HCT116 (cell line): ENCODE results near the gene EEIG1. TPM values are rescaled to one million over a fixed set of nuclear protein-coding genes. Genes with fewer than 3 reads are reported as not detected.

ENCODE experiments used
- ATAC-seq: fragments of 200-7000 bp; cut with Tn5 transposase; 2 replicates; pipeline ENCODE4 v1.9.1; 2020; ENCODE audit warnings: mild to moderate bottlenecking, moderate library complexity
- BruUV-seq: library from RNA; stranded (reverse); fragments of 400-500 nt; replicated peaks from 2 replicates; lab custom pipeline; 2021; lab: Mats Ljungman, UMichigan
- CTCF ChIA-PET: fragments of 300-600 bp; sonication (Branson Sonifier 250); formaldehyde crosslinking; loops from one replicate; lab custom pipeline; 2021; ENCODE audit warnings: antibody characterized with exemption; lab: Charles Lee
- POLR2A ChIA-PET: fragments of 300-600, 350-600 bp; sonication (Branson Sonifier 250); formaldehyde crosslinking; loops from one replicate; lab custom pipeline; 2021; ENCODE audit warnings: antibody characterized with exemption; lab: Charles Lee
- RAD21 ChIA-PET, 2 experiments: fragments of 300-600 bp; sonication (Branson Sonifier 250); formaldehyde crosslinking; loops; one replicate each; lab custom pipeline; 2023; ENCODE audit warnings: low total read pairs in 2 of 2; ENCODE audit not compliant: uncharacterized antibody in 2 of 2, unreplicated experiment in 2 of 2, low non-redundant PET in 1 of 2; lab: Charles Lee
- DNase-seq: peaks from one replicate; pipeline ENCODE4 v3.0.0-alpha.2; 2010; ENCODE audit warnings: low read depth, low spot score
- H2AFZ ChIP-seq: fragments of 200-600 bp; shearing (Covaris generic), sonication (generic); 2 replicates; pipeline ENCODE4 v1.6.1; 2017; ENCODE audit warnings: low read depth, mixed run types, mixed read lengths, antibody characterized with exemption, low read length; ENCODE audit not compliant: poor library complexity, severe bottlenecking
- H3K27ac ChIP-seq: 2 replicates; pipeline ENCODE4 v1.5.1; 2012; ENCODE audit warnings: low read depth, low read length
- H3K27me3 ChIP-seq: fragments of 200-600 bp; sonication (generic); 2 replicates; pipeline ENCODE4 v1.6.1; 2016; ENCODE audit warnings: mixed run types, low read length, mixed read lengths; ENCODE audit not compliant: insufficient read depth
- H3K36me3 ChIP-seq, 2 experiments: fragments of 200-500 bp in 1 of 2; fragments of 200-600 bp in 1 of 2; sonication (Bioruptor generic) in 1 of 2; sonication (generic) in 1 of 2; 2 replicates each; pipeline versions ENCODE4 v1.5.1 to v1.6.1; 2014 to 2016; ENCODE audit warnings: low read length in 2 of 2, inconsistent platforms in 1 of 2, mixed read lengths in 1 of 2, mixed run types in 1 of 2; ENCODE audit not compliant: insufficient read depth in 2 of 2, control insufficient read depth in 1 of 2
- H3K4me1 ChIP-seq, 2 experiments: fragments of 200-600 bp in 1 of 2; sonication (generic) in 1 of 2; 2 replicates each; pipeline versions ENCODE4 v1.5.1 to v1.6.1; 2012 to 2017; ENCODE audit warnings: low read length in 2 of 2, inconsistent platforms in 1 of 2, mild to moderate bottlenecking in 1 of 2, mixed read lengths in 1 of 2, mixed run types in 1 of 2, moderate library complexity in 1 of 2; ENCODE audit not compliant: insufficient read depth in 2 of 2, control insufficient read depth in 1 of 2
- H3K4me2 ChIP-seq: fragments of 200-600 bp; sonication (generic); 2 replicates; pipeline ENCODE4 v1.6.1; 2017; ENCODE audit warnings: mixed run types, low read length, mixed read lengths
- H3K4me3 ChIP-seq, 2 experiments: fragments of 200-600 bp in 1 of 2; sonication (generic) in 1 of 2; replicated peaks in 1 of 2; 2 replicates each; pipeline ENCODE4 v1.5.1; 2011 to 2016; ENCODE audit warnings: low read length in 2 of 2, control low read depth in 1 of 2, low read depth in 1 of 2, mild to moderate bottlenecking in 1 of 2, mixed read lengths in 1 of 2, mixed run types in 1 of 2
- H3K79me2 ChIP-seq: fragments of 200-600 bp; sonication (generic); 2 replicates; pipeline ENCODE4 v1.6.1; 2017; ENCODE audit warnings: mild to moderate bottlenecking, mixed run types, low read length, moderate library complexity, mixed read lengths; ENCODE audit not compliant: insufficient read depth
- H3K9ac ChIP-seq: fragments of 200-600 bp; sonication (generic); 2 replicates; pipeline ENCODE4 v1.6.1; 2016; ENCODE audit warnings: low read length, mixed read lengths
- H3K9me2 ChIP-seq: fragments of 200-600 bp; sonication (generic), shearing (Covaris generic); 2 replicates; pipeline ENCODE4 v1.6.1; 2017; ENCODE audit warnings: mixed run types, mild to moderate bottlenecking, moderate library complexity; ENCODE audit not compliant: insufficient read depth
- H3K9me3 ChIP-seq, 2 experiments: fragments of 200-500 bp in 1 of 2; fragments of 200-600 bp in 1 of 2; sonication (Bioruptor generic) in 1 of 2; sonication (generic) in 1 of 2; 2 replicates each; pipeline ENCODE4 v1.6.1; 2014 to 2017; ENCODE audit warnings: low read length in 2 of 2, mixed read lengths in 2 of 2, inconsistent platforms in 1 of 2, low read depth in 1 of 2, mild to moderate bottlenecking in 1 of 2, mixed run types in 1 of 2, moderate library complexity in 1 of 2; ENCODE audit not compliant: control insufficient read depth in 1 of 2, insufficient read depth in 1 of 2
- H4K20me1 ChIP-seq: fragments of 200-600 bp; sonication (generic), shearing (Covaris generic); 2 replicates; pipeline ENCODE4 v1.6.1; 2017; ENCODE audit warnings: mixed run types, mild to moderate bottlenecking, moderate library complexity; ENCODE audit not compliant: insufficient read depth
- ATF3 ChIP-seq: IDR thresholded peaks from 2 replicates; pipeline ENCODE4 v1.6.1; 2012
- EGR1 ChIP-seq: IDR thresholded peaks from 2 replicates; pipeline ENCODE4 v1.6.1; 2012; ENCODE audit warnings: low read depth
- EZH2phosphoT487 ChIP-seq: fragments of 200-600 bp; IDR thresholded peaks from 2 replicates; pipeline ENCODE4 v1.6.1; 2018; ENCODE audit warnings: antibody characterized with exemption, borderline replicate concordance
- FOSL1 ChIP-seq: IDR thresholded peaks from 2 replicates; pipeline ENCODE4 v1.6.1; 2012; ENCODE audit warnings: low read depth
- MAX ChIP-seq: IDR thresholded peaks from 2 replicates; pipeline ENCODE4 v1.6.1; 2012
- POLR2A ChIP-seq: IDR thresholded peaks from 2 replicates; pipeline ENCODE4 v1.7.0; 2011; ENCODE audit warnings: borderline replicate concordance; ENCODE audit not compliant: insufficient read depth, insufficient read length; ENCODE audit errors: extremely low read depth
- POLR2AphosphoS5 ChIP-seq: IDR thresholded peaks from 2 replicates; pipeline ENCODE4 v1.6.1; 2011; ENCODE audit warnings: mild to moderate bottlenecking, low read depth, low read length, moderate library complexity
- SIN3A ChIP-seq: IDR thresholded peaks from 2 replicates; pipeline ENCODE4 v1.6.1; 2012; ENCODE audit warnings: low read depth
- SRF ChIP-seq: IDR thresholded peaks from 2 replicates; pipeline ENCODE4 v1.6.1; 2012; ENCODE audit warnings: low read depth
- ZBTB33 ChIP-seq: IDR thresholded peaks from 2 replicates; pipeline ENCODE4 v1.6.1; 2011; ENCODE audit warnings: mild to moderate bottlenecking, low read length, moderate library complexity; ENCODE audit not compliant: insufficient replicate concordance; ENCODE audit errors: extremely low read depth
- intact Hi-C: fragments of 100-400 bp; cut with micrococcal nuclease; formaldehyde crosslinking; loops from 2 replicates; pipeline ENCODE4 v1.10.0; 2022
- total RNA-seq: library from RNA; stranded (reverse); gene quantifications from one replicate; pipeline ENCODE4 v1.2.1, GENCODE V29; 2021; ENCODE audit not compliant: unreplicated experiment
- TF ChIP-seq, protein P1 (sequence below), 3 experiments: fragments of 200-600 bp in 1 of 3; sonication (generic) in 1 of 3; IDR thresholded peaks in 2 of 3; conservative IDR thresholded peaks in 1 of 3; 2 replicates each; pipeline ENCODE4 v1.5.1; 2012 to 2017; ENCODE audit warnings: low read depth in 2 of 3, low read length in 2 of 3, antibody characterized with exemption in 1 of 3, borderline replicate concordance in 1 of 3, control low read depth in 1 of 3, mild to moderate bottlenecking in 1 of 3, mixed read lengths in 1 of 3, mixed run types in 1 of 3, moderate library complexity in 1 of 3; ENCODE audit not compliant: insufficient read depth in 1 of 3

The EEIG1 gene
- total RNA-seq, 1 experiment from 2014 or later: 44.2 TPM

DNA sequence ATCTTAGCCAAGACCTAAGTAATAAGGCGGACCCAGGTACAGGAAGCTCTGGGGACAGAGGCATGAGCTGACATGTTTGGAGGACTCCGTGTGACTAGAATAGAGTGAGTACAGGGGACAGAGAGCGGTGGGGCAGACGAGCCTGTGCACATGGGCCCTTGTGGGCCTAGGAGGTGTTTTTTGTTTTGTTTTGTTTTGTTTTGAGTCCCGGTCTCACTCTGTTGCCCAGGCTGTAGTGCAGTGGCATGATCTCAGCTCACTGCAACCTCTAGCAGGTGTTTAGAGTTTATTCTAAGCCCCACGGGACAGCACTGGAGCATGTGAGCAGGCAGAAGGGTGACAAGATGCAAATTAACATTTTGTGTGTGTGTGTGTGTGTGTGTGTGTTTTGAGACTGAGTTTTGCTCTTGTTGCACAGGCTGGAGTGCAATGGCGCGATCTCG lies 3.1 kb upstream of the EEIG1 start:
- TF ChIP-seq EZH2phosphoT487: no peak
- TF ChIP-seq EGR1: no peak
- TF ChIP-seq SIN3A: no peak
- TF ChIP-seq SRF: no peak
- TF ChIP-seq ATF3: no peak
- TF ChIP-seq POLR2AphosphoS5: no peak
- TF ChIP-seq ZBTB33: no peak
- TF ChIP-seq MAX: no peak
- TF ChIP-seq, protein P1, sequence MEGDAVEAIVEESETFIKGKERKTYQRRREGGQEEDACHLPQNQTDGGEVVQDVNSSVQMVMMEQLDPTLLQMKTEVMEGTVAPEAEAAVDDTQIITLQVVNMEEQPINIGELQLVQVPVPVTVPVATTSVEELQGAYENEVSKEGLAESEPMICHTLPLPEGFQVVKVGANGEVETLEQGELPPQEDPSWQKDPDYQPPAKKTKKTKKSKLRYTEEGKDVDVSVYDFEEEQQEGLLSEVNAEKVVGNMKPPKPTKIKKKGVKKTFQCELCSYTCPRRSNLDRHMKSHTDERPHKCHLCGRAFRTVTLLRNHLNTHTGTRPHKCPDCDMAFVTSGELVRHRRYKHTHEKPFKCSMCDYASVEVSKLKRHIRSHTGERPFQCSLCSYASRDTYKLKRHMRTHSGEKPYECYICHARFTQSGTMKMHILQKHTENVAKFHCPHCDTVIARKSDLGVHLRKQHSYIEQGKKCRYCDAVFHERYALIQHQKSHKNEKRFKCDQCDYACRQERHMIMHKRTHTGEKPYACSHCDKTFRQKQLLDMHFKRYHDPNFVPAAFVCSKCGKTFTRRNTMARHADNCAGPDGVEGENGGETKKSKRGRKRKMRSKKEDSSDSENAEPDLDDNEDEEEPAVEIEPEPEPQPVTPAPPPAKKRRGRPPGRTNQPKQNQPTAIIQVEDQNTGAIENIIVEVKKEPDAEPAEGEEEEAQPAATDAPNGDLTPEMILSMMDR (IDR thresholded peaks at IDR 0.05 in 2 of 3, conservative IDR thresholded peaks at IDR 0.05 in 1 of 3; ENCODE audit: borderline replicate concordance in 1 of 3, insufficient read depth in 1 of 3, low read depth in 2 of 3, low read length in 2 of 3): no peak
- no peak for TF ChIP-seq POLR2A
- no peak for TF ChIP-seq FOSL1
- Histone ChIP-seq H3K36me3 (no peaks in the 10 kb centered on the region), H3K9me2 (no peaks in the 10 kb centered on the region), H3K9me3 (no peaks in the 10 kb centered on the region), H3K27ac (no peak overlapping the region), H3K27me3 (no peaks in the 10 kb centered on the region), H3K9ac (no peak overlapping the region), H3K4me2 (no peak overlapping the region), H2AFZ (no peak overlapping the region), H3K4me1 (peaks cover 16 to 37% of the 10 kb centered on the region in 2 experiments), H3K4me3 (no peak overlapping the region), H4K20me1 (no peaks in the 10 kb centered on the region), H3K79me2 (peaks cover 14% of the 10 kb centered on the region)
- intact Hi-C loops: no loop called here
- ChIA-PET POLR2A (no interaction called here), CTCF (no interaction called here), RAD21 (no interaction called here)
- no TSS peak for BruUV-seq
- ATAC-seq: no peak
- DNase-seq: no peak
